ENCODE measurements around the gene CPLX4.

DNA sequence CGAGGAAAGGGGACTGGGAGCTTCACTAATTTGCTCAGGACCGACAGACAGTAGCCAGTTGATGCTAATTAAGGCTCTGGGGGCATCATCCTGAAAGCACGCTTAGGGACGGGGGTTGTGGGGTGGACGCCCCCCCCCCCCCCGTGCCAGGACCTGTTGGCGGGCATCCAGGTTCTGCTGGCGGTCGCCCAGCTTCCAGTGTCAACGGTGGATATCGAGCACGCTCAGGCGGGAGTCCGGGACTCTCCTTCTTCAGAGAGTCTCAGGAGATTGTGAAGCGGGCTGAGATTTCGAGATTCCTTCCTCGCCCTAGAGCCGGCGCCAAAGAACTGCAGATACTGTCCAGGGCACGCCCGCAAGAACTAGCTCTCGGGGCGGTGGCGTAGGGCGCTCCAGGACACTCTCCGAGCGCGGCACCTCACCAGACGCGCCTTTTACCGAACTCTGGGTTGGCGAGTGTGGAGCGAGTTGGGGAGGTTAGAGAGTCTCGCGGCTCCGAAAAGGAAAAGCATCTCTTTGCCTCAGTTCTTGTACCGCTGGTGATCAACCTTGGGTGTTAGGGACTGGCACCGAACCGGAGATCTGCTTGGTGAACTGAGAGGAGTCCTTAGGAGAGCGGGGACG is 50.8 kb downstream of the CPLX4 start:
- TF ChIP-seq EP300 (IDR thresholded peaks at IDR 0.05) (no peak), POLR2A (IDR thresholded peaks at IDR 0.05) (no peak)
- TF ChIP-seq, protein P1, sequence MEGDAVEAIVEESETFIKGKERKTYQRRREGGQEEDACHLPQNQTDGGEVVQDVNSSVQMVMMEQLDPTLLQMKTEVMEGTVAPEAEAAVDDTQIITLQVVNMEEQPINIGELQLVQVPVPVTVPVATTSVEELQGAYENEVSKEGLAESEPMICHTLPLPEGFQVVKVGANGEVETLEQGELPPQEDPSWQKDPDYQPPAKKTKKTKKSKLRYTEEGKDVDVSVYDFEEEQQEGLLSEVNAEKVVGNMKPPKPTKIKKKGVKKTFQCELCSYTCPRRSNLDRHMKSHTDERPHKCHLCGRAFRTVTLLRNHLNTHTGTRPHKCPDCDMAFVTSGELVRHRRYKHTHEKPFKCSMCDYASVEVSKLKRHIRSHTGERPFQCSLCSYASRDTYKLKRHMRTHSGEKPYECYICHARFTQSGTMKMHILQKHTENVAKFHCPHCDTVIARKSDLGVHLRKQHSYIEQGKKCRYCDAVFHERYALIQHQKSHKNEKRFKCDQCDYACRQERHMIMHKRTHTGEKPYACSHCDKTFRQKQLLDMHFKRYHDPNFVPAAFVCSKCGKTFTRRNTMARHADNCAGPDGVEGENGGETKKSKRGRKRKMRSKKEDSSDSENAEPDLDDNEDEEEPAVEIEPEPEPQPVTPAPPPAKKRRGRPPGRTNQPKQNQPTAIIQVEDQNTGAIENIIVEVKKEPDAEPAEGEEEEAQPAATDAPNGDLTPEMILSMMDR (IDR thresholded peaks at IDR 0.05): no peak

Data from tibial nerve (tissue), 4 donors.